ENCODE results near the gene SMIM41. TPM values are rescaled to one million over a fixed set of nuclear protein-coding genes. Genes with fewer than 3 reads are reported as not detected.

SMIM41 gene
- total and polyA plus RNA-seq, 10 of the 15 experiments (the other 5 are each of a cell fraction or from before 2014, with no cell fraction given) = not detected

DNA sequence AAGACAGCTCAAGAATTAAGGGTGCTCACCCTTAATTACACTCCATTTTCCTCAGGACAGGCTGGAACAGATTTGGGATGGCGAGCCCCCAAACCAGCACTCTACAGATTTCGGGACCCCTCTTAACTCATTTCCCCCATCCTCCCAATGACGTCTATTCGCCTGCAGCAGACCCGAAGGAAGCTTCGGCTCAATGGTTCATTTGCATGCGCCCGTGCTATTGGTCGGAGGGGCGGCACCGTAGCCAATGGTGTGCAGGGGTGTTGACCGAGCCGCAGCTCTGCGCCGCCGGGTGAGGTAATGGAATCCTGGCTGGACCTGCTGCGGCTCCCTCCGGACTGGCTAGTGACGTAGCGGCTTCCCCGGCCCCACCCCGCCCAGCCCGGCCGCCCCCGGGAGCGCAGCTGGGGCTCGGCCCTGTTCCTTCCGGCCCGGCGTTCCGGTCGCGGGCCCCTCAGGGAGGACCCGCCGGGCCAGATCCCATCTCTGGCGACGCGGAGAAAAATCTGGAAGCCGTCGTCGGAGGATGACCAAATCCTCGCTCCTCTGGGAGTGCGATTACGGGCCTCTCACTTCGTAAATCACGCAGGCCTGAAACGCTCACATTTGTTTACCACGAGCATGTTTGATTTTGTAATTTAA lies 46.6 kb upstream of the SMIM41 start (continued):
- TF ChIP-seq, protein P1, sequence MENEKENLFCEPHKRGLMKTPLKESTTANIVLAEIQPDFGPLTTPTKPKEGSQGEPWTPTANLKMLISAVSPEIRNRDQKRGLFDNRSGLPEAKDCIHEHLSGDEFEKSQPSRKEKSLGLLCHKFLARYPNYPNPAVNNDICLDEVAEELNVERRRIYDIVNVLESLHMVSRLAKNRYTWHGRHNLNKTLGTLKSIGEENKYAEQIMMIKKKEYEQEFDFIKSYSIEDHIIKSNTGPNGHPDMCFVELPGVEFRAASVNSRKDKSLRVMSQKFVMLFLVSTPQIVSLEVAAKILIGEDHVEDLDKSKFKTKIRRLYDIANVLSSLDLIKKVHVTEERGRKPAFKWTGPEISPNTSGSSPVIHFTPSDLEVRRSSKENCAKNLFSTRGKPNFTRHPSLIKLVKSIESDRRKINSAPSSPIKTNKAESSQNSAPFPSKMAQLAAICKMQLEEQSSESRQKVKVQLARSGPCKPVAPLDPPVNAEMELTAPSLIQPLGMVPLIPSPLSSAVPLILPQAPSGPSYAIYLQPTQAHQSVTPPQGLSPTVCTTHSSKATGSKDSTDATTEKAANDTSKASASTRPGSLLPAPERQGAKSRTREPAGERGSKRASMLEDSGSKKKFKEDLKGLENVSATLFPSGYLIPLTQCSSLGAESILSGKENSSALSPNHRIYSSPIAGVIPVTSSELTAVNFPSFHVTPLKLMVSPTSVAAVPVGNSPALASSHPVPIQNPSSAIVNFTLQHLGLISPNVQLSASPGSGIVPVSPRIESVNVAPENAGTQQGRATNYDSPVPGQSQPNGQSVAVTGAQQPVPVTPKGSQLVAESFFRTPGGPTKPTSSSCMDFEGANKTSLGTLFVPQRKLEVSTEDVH (IDR thresholded peaks at IDR 0.05; ENCODE audit: low read depth, partially characterized antibody) = no peak
- TF ChIP-seq POU2F2 (IDR thresholded peaks at IDR 0.05; ENCODE audit: borderline replicate concordance, low read depth, low read length) (peak; percentile 87; the same call in 2 of the 3 replicates), BRCA1 (IDR thresholded peaks at IDR 0.05; ENCODE audit: low read depth, low read length) (no peak), SIN3A (IDR thresholded peaks at IDR 0.05; ENCODE audit: low read depth, low read length) (no peak), ZNF274 (IDR thresholded peaks at IDR 0.05; ENCODE audit: insufficient read depth, insufficient read length) (no peak), CEBPB (IDR thresholded peaks at IDR 0.05; ENCODE audit: borderline replicate concordance in 1 of 2, low read depth in 2 of 2, low read length in 2 of 2) (no peak), RBBP5 (conservative IDR thresholded peaks at IDR 0.05) (no peak), CBFB (IDR thresholded peaks at IDR 0.05; ENCODE audit: low read depth) (no peak), CBX5 (IDR thresholded peaks at IDR 0.05; ENCODE audit: low read depth) (no peak), REST (IDR thresholded peaks at IDR 0.05; ENCODE audit: low read depth, low read length) (no peak), PML (IDR thresholded peaks at IDR 0.05; ENCODE audit: low read length) (no peak), SMAD5 (IDR thresholded peaks at IDR 0.05; ENCODE audit: low read depth) (no peak), ZNF217 (IDR thresholded peaks at IDR 0.05) (no peak), RCOR1 (conservative IDR thresholded peaks at IDR 0.05; ENCODE audit: low read depth, low read length) (no peak), LARP7 (IDR thresholded peaks at IDR 0.05) (no peak), SP1 (IDR thresholded peaks at IDR 0.05; ENCODE audit: low read depth, low read length) (peak; percentile 67), MTA3 (IDR thresholded peaks at IDR 0.05; ENCODE audit: borderline replicate concordance, low read length) (no peak), POLR2AphosphoS5 (IDR thresholded peaks at IDR 0.05; ENCODE audit: low read length) (no peak), RAD21 (IDR thresholded peaks at IDR 0.05; ENCODE audit: insufficient read depth, low read depth, low read length) (no peak), KAT2A (conservative IDR thresholded peaks at IDR 0.05; ENCODE audit: control insufficient read depth, low read depth, low read length) (no peak), JUND (IDR thresholded peaks at IDR 0.05; ENCODE audit: low read depth, low read length) (peak; percentile 66; the same call in 1 of the 2 replicates), MYB (IDR thresholded peaks at IDR 0.05; ENCODE audit: borderline replicate concordance, low read depth, low read length) (no peak), ATF7 (IDR thresholded peaks at IDR 0.05; ENCODE audit: low read depth) (peak; percentile 93), STAT3 (IDR thresholded peaks at IDR 0.05; ENCODE audit: low read depth, low read length) (no peak), PKNOX1 (IDR thresholded peaks at IDR 0.05) (no peak), CREB1 (IDR thresholded peaks at IDR 0.05; ENCODE audit: low read depth) (peak; percentile 90), MEF2A (IDR thresholded peaks at IDR 0.05; ENCODE audit: insufficient read depth, low read depth, low read length) (no peak), SREBF1 (IDR thresholded peaks at IDR 0.05; ENCODE audit: low read length) (no peak)
